GM19238 (cell line): ENCODE results near the gene ABCC4.
"Not testable (repeated sequence)": the region's sequence is repeated elsewhere in the genome, so short reads cannot be mapped to it uniquely, and the experiment has no call there.

Experiments used
- DNase-seq: peaks from one replicate; pipeline ENCODE4 v3.0.0; 2011; ENCODE audit warnings: low spot score; ENCODE audit not compliant: insufficient read length

The ABCC4 gene

GRCh38 chr13:95300625-95301182, 547 bp downstream of the ABCC4 start:
- peak; percentile 64 for DNase-seq

GRCh38 chr13:95298971-95299621, 2.2 kb downstream of the ABCC4 start:
- DNase-seq: no peak

GRCh38 chr13:95298169-95298965, 2.9 kb downstream of the ABCC4 start:
- DNase-seq: no peak

- no peak for DNase-seq
Observed at GRCh38 chr13:95296326-95296925, 4.8 kb downstream of the ABCC4 start.

- DNase-seq: no peak
Observed at GRCh38 chr13:95295026-95295425, 6.2 kb downstream of the ABCC4 start.

GRCh38 chr13:95292622-95293021, 8.6 kb downstream of the ABCC4 start:
- DNase-seq: no peak

GRCh38 chr13:95289901-95290300, 11.3 kb downstream of the ABCC4 start:
- DNase-seq: not testable (repeated sequence)

- no peak for DNase-seq
Observed at GRCh38 chr13:95289020-95289444, 12.2 kb downstream of the ABCC4 start.

- DNase-seq: no peak
Observed at GRCh38 chr13:95284436-95284835, 16.8 kb downstream of the ABCC4 start.

GRCh38 chr13:95279016-95279415, 22.2 kb downstream of the ABCC4 start:
- DNase-seq: no peak

- no peak for DNase-seq
Observed at GRCh38 chr13:95276037-95276505, 25.2 kb downstream of the ABCC4 start.

- no peak for DNase-seq
Observed at GRCh38 chr13:95275322-95276036, 25.8 kb downstream of the ABCC4 start.

GRCh38 chr13:95273592-95274132, 27.6 kb downstream of the ABCC4 start:
- DNase-seq: not testable (repeated sequence)

GRCh38 chr13:95272076-95272475, 29.2 kb downstream of the ABCC4 start:
- not testable (repeated sequence) for DNase-seq

- DNase-seq: no peak
Observed at GRCh38 chr13:95269756-95270155, 31.5 kb downstream of the ABCC4 start.

- not testable (repeated sequence) for DNase-seq
Observed at GRCh38 chr13:95268343-95269065, 32.7 kb downstream of the ABCC4 start.

GRCh38 chr13:95267662-95268342, 33.4 kb downstream of the ABCC4 start:
- no peak for DNase-seq

GRCh38 chr13:95264225-95264624, 37.0 kb downstream of the ABCC4 start:
- no peak for DNase-seq

- no peak for DNase-seq
Observed at GRCh38 chr13:95262837-95263384, 38.3 kb downstream of the ABCC4 start.
